SK-N-SH (cell line): ENCODE measurements around the gene CBX6. TPM values are rescaled to one million over a fixed set of nuclear protein-coding genes. Genes with fewer than 3 reads are reported as not detected.

ENCODE experiments used
- CTCF ChIA-PET: fragments of 300-600, 350-600 bp; formaldehyde crosslinking; extraction: SDS; loops from one replicate; lab custom pipeline; 2021; lab: Yijun Ruan, JAX
- POLR2A ChIA-PET: fragments of 350-600 bp; sonication (Branson Sonifier 250); formaldehyde crosslinking; extraction: SDS; loops from one replicate; lab custom pipeline; 2020; ENCODE audit warnings: antibody characterized with exemption, inconsistent platforms; lab: Yijun Ruan, JAX
- DNase-seq: peaks from one replicate; pipeline ENCODE4 v3.0.0; 2012
- H2AFZ ChIP-seq: fragments of 200-600 bp; sonication (generic); 2 replicates; pipeline ENCODE4 v1.8.1; 2016; ENCODE audit warnings: antibody characterized with exemption, mild to moderate bottlenecking, low read depth
- H3F3A ChIP-seq: fragments of 200-600 bp; sonication (generic); replicated peaks from 2 replicates; pipeline ENCODE3; 2016; ENCODE audit warnings: antibody characterized with exemption, mild to moderate bottlenecking; ENCODE audit not compliant: insufficient read depth
- H3K27ac ChIP-seq, 2 experiments: fragments of 200-500 bp in 1 of 2; fragments of 200-600 bp in 1 of 2; sonication (Bioruptor generic) in 1 of 2; sonication (generic), shearing (Covaris generic) in 1 of 2; 2 replicates each; pipeline versions ENCODE4 v1.5.1 to v1.6.1; 2014 to 2016; ENCODE audit warnings: low read depth in 2 of 2, inconsistent platforms in 1 of 2, low read length in 1 of 2, mild to moderate bottlenecking in 1 of 2, mixed read lengths in 1 of 2
- H3K27me3 ChIP-seq: fragments of 200-600 bp; sonication (generic), shearing (Covaris generic); 2 replicates; pipeline ENCODE4 v1.6.1; 2016; ENCODE audit warnings: mixed run types; ENCODE audit not compliant: insufficient read depth
- H3K36me3 ChIP-seq, 2 experiments: fragments of 200-500 bp in 1 of 2; fragments of 200-600 bp in 1 of 2; sonication (Bioruptor generic) in 1 of 2; sonication (generic) in 1 of 2; replicated peaks in 1 of 2; 2 replicates each; pipeline versions ENCODE3 to v1.5.1; 2014 to 2016; ENCODE audit warnings: low read length in 1 of 2, mild to moderate bottlenecking in 1 of 2; ENCODE audit not compliant: insufficient read depth in 2 of 2, control insufficient read depth in 1 of 2
- H3K4me1 ChIP-seq, 2 experiments: fragments of 200-500 bp in 1 of 2; fragments of 200-600 bp in 1 of 2; sonication (Bioruptor generic) in 1 of 2; sonication (generic), shearing (Covaris generic) in 1 of 2; 2 replicates each; pipeline versions ENCODE4 v1.5.1 to v1.6.1; 2014 to 2016; ENCODE audit warnings: low read depth in 1 of 2, low read length in 1 of 2, mixed run types in 1 of 2; ENCODE audit not compliant: insufficient read depth in 2 of 2, control insufficient read depth in 1 of 2
- H3K4me2 ChIP-seq: fragments of 200-600 bp; sonication (generic), shearing (Covaris generic); 2 replicates; pipeline ENCODE4 v1.6.1; 2017; ENCODE audit warnings: mixed run types
- H3K4me3 ChIP-seq, 2 experiments: fragments of 200-500 bp in 1 of 2; fragments of 200-600 bp in 1 of 2; sonication (Bioruptor generic) in 1 of 2; sonication (generic), shearing (Covaris generic) in 1 of 2; 2 replicates each; pipeline versions ENCODE4 v1.5.1 to v1.8.1; 2014 to 2016; ENCODE audit warnings: low read depth in 2 of 2, inconsistent platforms in 1 of 2, low read length in 1 of 2, mild to moderate bottlenecking in 1 of 2, mixed read lengths in 1 of 2, moderate library complexity in 1 of 2
- H3K79me2 ChIP-seq: fragments of 200-600 bp; sonication (generic); 2 replicates; pipeline ENCODE4 v1.8.1; 2017; ENCODE audit warnings: mild to moderate bottlenecking; ENCODE audit not compliant: insufficient read depth
- H3K9ac ChIP-seq: fragments of 200-600 bp; sonication (generic); 2 replicates; pipeline ENCODE4 v1.6.1; 2017; ENCODE audit warnings: mixed run types
- H3K9me2 ChIP-seq: fragments of 200-600 bp; sonication (generic); 2 replicates; pipeline ENCODE4 v1.6.1; 2017; ENCODE audit warnings: mixed run types
- H3K9me3 ChIP-seq: fragments of 200-600 bp; sonication (generic); 2 replicates; pipeline ENCODE4 v1.6.1; 2017; ENCODE audit warnings: mixed run types, mild to moderate bottlenecking, moderate library complexity
- H4K20me1 ChIP-seq: fragments of 200-600 bp; sonication (generic); 2 replicates; pipeline ENCODE4 v1.6.1; 2017; ENCODE audit warnings: mild to moderate bottlenecking, mixed run types; ENCODE audit not compliant: insufficient read depth
- CHD2 ChIP-seq: fragments of 150-350 bp; IDR thresholded peaks from 2 replicates; pipeline ENCODE4 v1.6.1; 2018; ENCODE audit warnings: low read length; ENCODE audit not compliant: partially characterized antibody
- FOSL2 ChIP-seq: IDR thresholded peaks from 2 replicates; pipeline ENCODE4 v1.4.0; 2012; ENCODE audit warnings: low read depth, mild to moderate bottlenecking, moderate library complexity, borderline replicate concordance
- GABPA ChIP-seq: IDR thresholded peaks from 2 replicates; pipeline ENCODE4 v1.4.0; 2012; ENCODE audit warnings: low read depth, mild to moderate bottlenecking
- GATA2 ChIP-seq: sonication (generic); formaldehyde crosslinking; IDR thresholded peaks from 2 replicates; pipeline ENCODE4 v1.5.0; 2020; ENCODE audit warnings: mild to moderate bottlenecking, missing genetic modification reagents
- RAD21 ChIP-seq: IDR thresholded peaks from 2 replicates; pipeline ENCODE4 v1.6.1; 2012; ENCODE audit warnings: mild to moderate bottlenecking, low read length
- RCOR1 ChIP-seq: fragments of 150-350 bp; IDR thresholded peaks from 2 replicates; pipeline ENCODE4 v1.6.1; 2017; ENCODE audit warnings: antibody characterized with exemption, low read length
- SMC3 ChIP-seq: IDR thresholded peaks from 2 replicates; pipeline ENCODE4 v1.6.1; 2012; ENCODE audit warnings: low read depth, low read length, improper control_type of control experiment
- TEAD4 ChIP-seq: IDR thresholded peaks from 2 replicates; pipeline ENCODE4 v1.4.0; 2012; ENCODE audit warnings: mild to moderate bottlenecking, borderline replicate concordance; ENCODE audit not compliant: insufficient read depth
- WGBS: methylation state at CpG from one replicate; pipeline ENCODE4 v1.1.6; 2017; ENCODE audit warnings: low lambda C conversion rate; 5-methylcytosine and 5-hydroxymethylcytosine counted together
- polyA plus RNA-seq, 3 experiments: library from polyadenylated mRNA; depleted of rRNA; stranded (reverse); fragments of >200 nt; gene quantifications; 2 replicates each; pipeline ENCODE4 v1.2.3, GENCODE V29; 2012
- TF ChIP-seq, protein P1 (sequence below): IDR thresholded peaks from 2 replicates; pipeline ENCODE4 v1.6.1; 2012; ENCODE audit warnings: mild to moderate bottlenecking, low read depth, low read length, moderate library complexity
- TF ChIP-seq, protein P2 (sequence below): fragments of 150-350 bp; IDR thresholded peaks from 2 replicates; pipeline ENCODE4 v1.6.1; 2016; ENCODE audit warnings: mild to moderate bottlenecking, low read depth, low read length
- TF ChIP-seq, protein P3 (sequence below): IDR thresholded peaks from 2 replicates; pipeline ENCODE4 v1.4.0; 2012; ENCODE audit warnings: low read depth, borderline replicate concordance
- TF ChIP-seq, protein P4 (sequence below): fragments of 200-600 bp; sonication (generic); IDR thresholded peaks from 2 replicates; pipeline ENCODE4 v1.6.1; 2017; ENCODE audit warnings: antibody characterized with exemption, mild to moderate bottlenecking, moderate library complexity

CBX6 gene
- polyA plus RNA-seq, 1 of the 3 experiments (the other 2 are of a cell fraction): 5.4 TPM

DNA sequence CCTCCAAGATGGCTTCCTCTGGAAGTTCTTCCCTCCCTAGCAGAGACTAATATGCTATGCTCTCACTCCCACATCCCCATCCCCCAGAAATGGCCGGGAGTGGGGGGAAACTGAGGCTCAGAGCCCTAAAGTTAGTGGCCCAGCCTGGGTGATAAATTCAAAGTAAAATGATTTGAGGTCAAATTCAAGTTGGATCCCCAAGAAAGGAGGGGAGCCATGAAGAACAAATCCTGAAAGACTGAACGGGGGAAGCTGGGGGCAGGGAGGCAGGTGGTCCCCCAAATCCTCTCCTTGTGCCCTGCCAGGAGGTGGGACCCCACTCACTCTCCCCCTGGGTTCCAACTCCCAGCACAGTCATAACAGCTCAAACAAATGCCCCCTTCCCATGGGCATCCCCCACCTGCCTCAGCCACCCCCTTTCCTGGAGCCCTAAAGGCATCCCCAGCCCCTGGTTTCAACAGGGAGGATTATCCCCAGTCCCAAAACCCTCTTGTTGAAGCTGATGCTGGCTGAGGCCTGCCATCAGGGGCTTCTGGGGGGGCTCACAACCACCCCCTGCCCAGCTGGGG is 1.1 kb downstream of the CBX6 start (continued):
- TF ChIP-seq, protein P1, sequence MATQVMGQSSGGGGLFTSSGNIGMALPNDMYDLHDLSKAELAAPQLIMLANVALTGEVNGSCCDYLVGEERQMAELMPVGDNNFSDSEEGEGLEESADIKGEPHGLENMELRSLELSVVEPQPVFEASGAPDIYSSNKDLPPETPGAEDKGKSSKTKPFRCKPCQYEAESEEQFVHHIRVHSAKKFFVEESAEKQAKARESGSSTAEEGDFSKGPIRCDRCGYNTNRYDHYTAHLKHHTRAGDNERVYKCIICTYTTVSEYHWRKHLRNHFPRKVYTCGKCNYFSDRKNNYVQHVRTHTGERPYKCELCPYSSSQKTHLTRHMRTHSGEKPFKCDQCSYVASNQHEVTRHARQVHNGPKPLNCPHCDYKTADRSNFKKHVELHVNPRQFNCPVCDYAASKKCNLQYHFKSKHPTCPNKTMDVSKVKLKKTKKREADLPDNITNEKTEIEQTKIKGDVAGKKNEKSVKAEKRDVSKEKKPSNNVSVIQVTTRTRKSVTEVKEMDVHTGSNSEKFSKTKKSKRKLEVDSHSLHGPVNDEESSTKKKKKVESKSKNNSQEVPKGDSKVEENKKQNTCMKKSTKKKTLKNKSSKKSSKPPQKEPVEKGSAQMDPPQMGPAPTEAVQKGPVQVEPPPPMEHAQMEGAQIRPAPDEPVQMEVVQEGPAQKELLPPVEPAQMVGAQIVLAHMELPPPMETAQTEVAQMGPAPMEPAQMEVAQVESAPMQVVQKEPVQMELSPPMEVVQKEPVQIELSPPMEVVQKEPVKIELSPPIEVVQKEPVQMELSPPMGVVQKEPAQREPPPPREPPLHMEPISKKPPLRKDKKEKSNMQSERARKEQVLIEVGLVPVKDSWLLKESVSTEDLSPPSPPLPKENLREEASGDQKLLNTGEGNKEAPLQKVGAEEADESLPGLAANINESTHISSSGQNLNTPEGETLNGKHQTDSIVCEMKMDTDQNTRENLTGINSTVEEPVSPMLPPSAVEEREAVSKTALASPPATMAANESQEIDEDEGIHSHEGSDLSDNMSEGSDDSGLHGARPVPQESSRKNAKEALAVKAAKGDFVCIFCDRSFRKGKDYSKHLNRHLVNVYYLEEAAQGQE: no peak
- TF ChIP-seq CHD2 (no peak), GABPA (no peak), TEAD4 (no peak), GATA2 (CRISPR knock-in tag) (no peak), SMC3 (no peak), FOSL2 (no peak)
- TF ChIP-seq, all 33 proteins: peak for 0

DNA sequence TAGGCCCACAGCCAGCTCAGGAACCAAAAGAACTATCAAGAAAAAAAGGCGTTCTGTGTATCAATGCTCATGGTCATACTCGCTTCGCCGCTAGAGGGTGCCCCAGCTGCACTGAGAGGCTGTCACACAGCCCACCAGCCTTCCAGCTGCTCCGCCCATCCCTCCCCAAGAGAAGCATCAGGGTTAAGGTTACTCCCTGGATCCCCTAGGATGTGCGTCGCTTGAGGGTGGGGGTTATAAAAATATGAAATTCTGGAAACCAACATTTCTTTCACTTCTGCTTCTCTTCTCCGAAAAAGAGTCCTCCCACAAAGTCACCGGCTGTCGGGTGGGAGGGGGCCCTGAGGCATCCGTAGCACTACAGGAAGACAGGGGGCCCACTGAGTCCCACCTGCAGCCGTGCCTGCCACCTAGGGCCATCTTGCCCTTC is 1.7 kb downstream of the CBX6 start:
- no peaks in the 10 kb centered on the region for H3K9me2 ChIP-seq
- H3F3A ChIP-seq: peaks cover 5% of the 10 kb centered on the region
- 2% methylated on average over 7 of the region's 12 CpGs for WGBS
- H3K9ac ChIP-seq: no peak overlapping the region
- H3K9me3 ChIP-seq: no peaks in the 10 kb centered on the region
- peak; percentile 55 for TF ChIP-seq SMC3
- TF ChIP-seq, protein P2, sequence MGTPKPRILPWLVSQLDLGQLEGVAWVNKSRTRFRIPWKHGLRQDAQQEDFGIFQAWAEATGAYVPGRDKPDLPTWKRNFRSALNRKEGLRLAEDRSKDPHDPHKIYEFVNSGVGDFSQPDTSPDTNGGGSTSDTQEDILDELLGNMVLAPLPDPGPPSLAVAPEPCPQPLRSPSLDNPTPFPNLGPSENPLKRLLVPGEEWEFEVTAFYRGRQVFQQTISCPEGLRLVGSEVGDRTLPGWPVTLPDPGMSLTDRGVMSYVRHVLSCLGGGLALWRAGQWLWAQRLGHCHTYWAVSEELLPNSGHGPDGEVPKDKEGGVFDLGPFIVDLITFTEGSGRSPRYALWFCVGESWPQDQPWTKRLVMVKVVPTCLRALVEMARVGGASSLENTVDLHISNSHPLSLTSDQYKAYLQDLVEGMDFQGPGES: no peak
- TF ChIP-seq, protein P3, sequence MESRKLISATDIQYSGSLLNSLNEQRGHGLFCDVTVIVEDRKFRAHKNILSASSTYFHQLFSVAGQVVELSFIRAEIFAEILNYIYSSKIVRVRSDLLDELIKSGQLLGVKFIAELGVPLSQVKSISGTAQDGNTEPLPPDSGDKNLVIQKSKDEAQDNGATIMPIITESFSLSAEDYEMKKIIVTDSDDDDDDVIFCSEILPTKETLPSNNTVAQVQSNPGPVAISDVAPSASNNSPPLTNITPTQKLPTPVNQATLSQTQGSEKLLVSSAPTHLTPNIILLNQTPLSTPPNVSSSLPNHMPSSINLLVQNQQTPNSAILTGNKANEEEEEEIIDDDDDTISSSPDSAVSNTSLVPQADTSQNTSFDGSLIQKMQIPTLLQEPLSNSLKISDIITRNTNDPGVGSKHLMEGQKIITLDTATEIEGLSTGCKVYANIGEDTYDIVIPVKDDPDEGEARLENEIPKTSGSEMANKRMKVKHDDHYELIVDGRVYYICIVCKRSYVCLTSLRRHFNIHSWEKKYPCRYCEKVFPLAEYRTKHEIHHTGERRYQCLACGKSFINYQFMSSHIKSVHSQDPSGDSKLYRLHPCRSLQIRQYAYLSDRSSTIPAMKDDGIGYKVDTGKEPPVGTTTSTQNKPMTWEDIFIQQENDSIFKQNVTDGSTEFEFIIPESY: no peak
- 0 out of 2 replicates have a peak, but pooled peaks have one; percentile 21 for TF ChIP-seq RCOR1
- peak; percentile 80 for TF ChIP-seq RAD21
- TF ChIP-seq, protein P4, sequence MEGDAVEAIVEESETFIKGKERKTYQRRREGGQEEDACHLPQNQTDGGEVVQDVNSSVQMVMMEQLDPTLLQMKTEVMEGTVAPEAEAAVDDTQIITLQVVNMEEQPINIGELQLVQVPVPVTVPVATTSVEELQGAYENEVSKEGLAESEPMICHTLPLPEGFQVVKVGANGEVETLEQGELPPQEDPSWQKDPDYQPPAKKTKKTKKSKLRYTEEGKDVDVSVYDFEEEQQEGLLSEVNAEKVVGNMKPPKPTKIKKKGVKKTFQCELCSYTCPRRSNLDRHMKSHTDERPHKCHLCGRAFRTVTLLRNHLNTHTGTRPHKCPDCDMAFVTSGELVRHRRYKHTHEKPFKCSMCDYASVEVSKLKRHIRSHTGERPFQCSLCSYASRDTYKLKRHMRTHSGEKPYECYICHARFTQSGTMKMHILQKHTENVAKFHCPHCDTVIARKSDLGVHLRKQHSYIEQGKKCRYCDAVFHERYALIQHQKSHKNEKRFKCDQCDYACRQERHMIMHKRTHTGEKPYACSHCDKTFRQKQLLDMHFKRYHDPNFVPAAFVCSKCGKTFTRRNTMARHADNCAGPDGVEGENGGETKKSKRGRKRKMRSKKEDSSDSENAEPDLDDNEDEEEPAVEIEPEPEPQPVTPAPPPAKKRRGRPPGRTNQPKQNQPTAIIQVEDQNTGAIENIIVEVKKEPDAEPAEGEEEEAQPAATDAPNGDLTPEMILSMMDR: peak; percentile 74
- TF ChIP-seq, all 33 proteins: peak for 4
- H3K27me3 ChIP-seq: no peaks in the 10 kb centered on the region
- H3K79me2 ChIP-seq: no peaks in the 10 kb centered on the region
- no peak overlapping the region for H2AFZ ChIP-seq
- CTCF ChIA-PET: interaction anchor here (0.6 to 4.8 kb wide), 38 partner anchors 9 to 265 kb away, joined by 3 to 37 read pairs (median 4); no protein-coding TSS in a partner anchor
- 0 out of 2 replicates have a peak, but pooled peaks cover 3% of the 10 kb centered on the region for H4K20me1 ChIP-seq
- peak overlapping the region; percentile 74 for H3K4me2 ChIP-seq
- H3K36me3 ChIP-seq: peaks cover 0 to 8% of the 10 kb centered on the region in 2 experiments
- H3K4me3 ChIP-seq: peak overlapping the region in 1 of 2 experiments; percentile 60; a peak in 1 of 4 replicates
- POLR2A ChIA-PET: interaction anchor here (1.0 kb wide), 1 partner anchor 17 kb away, joined by 3 read pairs; no protein-coding TSS in a partner anchor
- peaks cover 0 to 5% of the 10 kb centered on the region in 2 experiments; a peak in 1 of 4 replicates for H3K4me1 ChIP-seq
- peak; percentile 64 for DNase-seq
- H3K27ac ChIP-seq: no peak overlapping the region
